ENCODE results near the gene PRDM11. TPM values are rescaled to one million over a fixed set of nuclear protein-coding genes. Genes with fewer than 3 reads are reported as not detected.

The PRDM11 gene
- total RNA-seq, 2 experiments from 2014 or later, result 2.5 to 3.4 TPM

GRCh38 chr11:45145379-45146071 lies 914 bp upstream of the PRDM11 start:
- DNase-seq (peak in 2 of 14 experiments; percentile 12 to 19), ATAC-seq (ENCODE audit: poor library complexity) (no peak)
- Histone ChIP-seq H3K27me3 (ENCODE audit: control insufficient read depth in 1 of 2, insufficient read depth in 2 of 2, low read length in 2 of 2) (peaks cover 0 to 10% of the 10 kb centered on the region in 2 experiments), H3K36me3 (ENCODE audit: insufficient read depth, low read length) (no peaks in the 10 kb centered on the region), H3K9me3 (ENCODE audit: control insufficient read depth in 1 of 2, insufficient read depth in 1 of 2, low read length in 2 of 2) (no peaks in the 10 kb centered on the region), H3K4me1 (ENCODE audit: insufficient read depth, low read length) (peaks cover 23% of the 10 kb centered on the region), H3K27ac (ENCODE audit: low read depth in 1 of 2, low read length in 2 of 2) (peak overlapping the region in 1 of 2 donors; percentile 91), H3K4me3 (ENCODE audit: low read length) (peak overlapping the region; percentile 72)
- Mint-ChIP-seq H3K36me3 (ENCODE audit: low read depth) (no peaks in the 10 kb centered on the region), H3K27ac (peak overlapping the region; percentile 82), H3K4me1 (ENCODE audit: low read depth) (peaks cover 35% of the 10 kb centered on the region), H3K9me3 (no peaks in the 10 kb centered on the region), H3K27me3 (peaks cover 30% of the 10 kb centered on the region), H3K4me3 (peak overlapping the region; percentile 93)
- CTCF ChIA-PET, result no interaction called here
- intact Hi-C loops (cut with DNase I, micrococcal nuclease), result loop anchor here in 1 of 2 experiments (2.0 to 10.0 kb wide), 5 partner anchors 209 to 1261 kb away; partner anchors contain the start of genes ALKBH3, CD82, EXT2 and PEX16
- TF ChIP-seq, protein P1, sequence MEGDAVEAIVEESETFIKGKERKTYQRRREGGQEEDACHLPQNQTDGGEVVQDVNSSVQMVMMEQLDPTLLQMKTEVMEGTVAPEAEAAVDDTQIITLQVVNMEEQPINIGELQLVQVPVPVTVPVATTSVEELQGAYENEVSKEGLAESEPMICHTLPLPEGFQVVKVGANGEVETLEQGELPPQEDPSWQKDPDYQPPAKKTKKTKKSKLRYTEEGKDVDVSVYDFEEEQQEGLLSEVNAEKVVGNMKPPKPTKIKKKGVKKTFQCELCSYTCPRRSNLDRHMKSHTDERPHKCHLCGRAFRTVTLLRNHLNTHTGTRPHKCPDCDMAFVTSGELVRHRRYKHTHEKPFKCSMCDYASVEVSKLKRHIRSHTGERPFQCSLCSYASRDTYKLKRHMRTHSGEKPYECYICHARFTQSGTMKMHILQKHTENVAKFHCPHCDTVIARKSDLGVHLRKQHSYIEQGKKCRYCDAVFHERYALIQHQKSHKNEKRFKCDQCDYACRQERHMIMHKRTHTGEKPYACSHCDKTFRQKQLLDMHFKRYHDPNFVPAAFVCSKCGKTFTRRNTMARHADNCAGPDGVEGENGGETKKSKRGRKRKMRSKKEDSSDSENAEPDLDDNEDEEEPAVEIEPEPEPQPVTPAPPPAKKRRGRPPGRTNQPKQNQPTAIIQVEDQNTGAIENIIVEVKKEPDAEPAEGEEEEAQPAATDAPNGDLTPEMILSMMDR (IDR thresholded peaks at IDR 0.05), result no peak
- POLR2A ChIA-PET, result no interaction called here

- POLR2A ChIA-PET, result interaction anchor here (0.9 to 1.8 kb wide), 2 partner anchors 32 to 67 kb away, joined by 3 to 6 read pairs; no protein-coding TSS in a partner anchor
- CTCF ChIA-PET, result interaction anchor here (0.5 to 0.9 kb wide), 2 partner anchors 31 to 37 kb away, joined by 3 read pairs; no protein-coding TSS in a partner anchor
- H3K4me1 Mint-ChIP-seq (ENCODE audit: low read depth), result peaks cover 39% of the 10 kb centered on the region
- DNase-seq (peak; percentile 82 to 96 (median 91)), ATAC-seq (ENCODE audit: poor library complexity) (peak; percentile 97)
- H3K4me3 Mint-ChIP-seq, result peak overlapping the region; percentile 96
- Histone ChIP-seq H3K4me1 (ENCODE audit: insufficient read depth, low read length) (peaks cover 23% of the 10 kb centered on the region), H3K9me3 (ENCODE audit: control insufficient read depth in 1 of 2, insufficient read depth in 1 of 2, low read length in 2 of 2) (no peaks in the 10 kb centered on the region), H3K4me3 (ENCODE audit: low read length) (peak overlapping the region; percentile 72), H3K27me3 (ENCODE audit: control insufficient read depth in 1 of 2, insufficient read depth in 2 of 2, low read length in 2 of 2) (peaks cover 0 to 10% of the 10 kb centered on the region in 2 experiments), H3K36me3 (ENCODE audit: insufficient read depth, low read length) (no peaks in the 10 kb centered on the region), H3K27ac (ENCODE audit: low read depth in 1 of 2, low read length in 2 of 2) (peak overlapping the region; percentile 37 to 49)
- H3K27ac Mint-ChIP-seq, result peak overlapping the region; percentile 70
- no peaks in the 10 kb centered on the region for H3K36me3 Mint-ChIP-seq (ENCODE audit: low read depth)
- no peaks in the 10 kb centered on the region for H3K9me3 Mint-ChIP-seq
- intact Hi-C loops (cut with DNase I, micrococcal nuclease), result loop anchor here in 1 of 2 experiments (2.0 to 10.0 kb wide), 5 partner anchors 208 to 1262 kb away; partner anchors contain the start of genes ALKBH3, CD82, EXT2 and PEX16
- H3K27me3 Mint-ChIP-seq, result peaks cover 24% of the 10 kb centered on the region
- TF ChIP-seq, protein P1 (IDR thresholded peaks at IDR 0.05), result no peak
These were observed 734 bp downstream of the PRDM11 start for GRCh38 chr11:45147017-45147728.

DNA sequence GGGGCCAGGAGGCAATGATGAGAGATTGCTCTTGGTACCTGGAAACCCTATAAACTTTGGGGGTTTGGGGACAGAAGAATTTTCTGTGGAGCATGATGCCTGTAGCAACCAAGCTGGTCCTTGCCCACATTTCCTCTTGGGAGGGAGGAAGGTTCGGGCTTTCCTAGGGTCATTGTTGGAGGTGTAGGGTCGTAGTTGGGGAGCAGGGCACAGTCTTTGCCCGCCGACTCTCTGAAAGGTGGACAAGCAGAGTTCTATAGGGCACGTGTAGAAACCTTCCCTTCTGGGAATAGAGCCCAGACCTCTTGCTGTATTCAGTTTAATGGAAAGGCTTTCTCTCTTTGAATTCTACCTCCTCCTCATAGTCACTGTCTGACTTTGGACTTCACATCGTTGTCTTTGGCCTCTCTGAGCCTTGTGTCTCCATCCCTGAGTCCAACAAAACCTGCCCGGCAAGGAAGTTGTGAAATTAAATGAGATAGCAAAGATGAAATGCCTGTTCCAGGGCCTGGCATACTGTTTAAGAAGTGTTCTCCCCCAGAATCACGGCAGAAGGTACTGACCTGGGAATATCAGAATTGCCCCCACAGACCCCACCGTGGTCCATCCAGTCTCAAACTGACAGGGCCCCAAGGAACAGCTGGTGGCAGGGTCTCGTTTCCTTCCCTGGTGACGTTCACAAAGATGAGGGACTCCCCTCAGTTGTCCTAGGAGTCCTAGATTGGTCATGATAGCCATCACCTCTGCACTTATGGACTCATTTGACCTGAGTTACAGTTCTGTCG lies 1.6 kb downstream of the PRDM11 start:
- Histone ChIP-seq H3K4me3 (ENCODE audit: low read length) (peak overlapping the region; percentile 72), H3K4me1 (ENCODE audit: insufficient read depth, low read length) (peaks cover 23% of the 10 kb centered on the region), H3K27me3 (ENCODE audit: control insufficient read depth in 1 of 2, insufficient read depth in 2 of 2, low read length in 2 of 2) (peaks cover 0 to 10% of the 10 kb centered on the region in 2 experiments), H3K27ac (ENCODE audit: low read depth in 1 of 2, low read length in 2 of 2) (no peak overlapping the region), H3K9me3 (ENCODE audit: control insufficient read depth in 1 of 2, insufficient read depth in 1 of 2, low read length in 2 of 2) (no peaks in the 10 kb centered on the region), H3K36me3 (ENCODE audit: insufficient read depth, low read length) (no peaks in the 10 kb centered on the region)
- peak overlapping the region; percentile 70 for H3K27ac Mint-ChIP-seq
- CTCF ChIA-PET, result no interaction called here
- no peaks in the 10 kb centered on the region for H3K9me3 Mint-ChIP-seq
- TF ChIP-seq, protein P1 (IDR thresholded peaks at IDR 0.05), result no peak
- intact Hi-C loops (cut with DNase I, micrococcal nuclease), result loop anchor here in 1 of 2 experiments (2.0 to 10.0 kb wide), 5 partner anchors 207 to 1263 kb away; partner anchors contain the start of genes ALKBH3, CD82, EXT2 and PEX16
- DNase-seq (no peak), ATAC-seq (ENCODE audit: poor library complexity) (no peak)
- peaks cover 20% of the 10 kb centered on the region for H3K27me3 Mint-ChIP-seq
- no peaks in the 10 kb centered on the region for H3K36me3 Mint-ChIP-seq (ENCODE audit: low read depth)
- peaks cover 44% of the 10 kb centered on the region for H3K4me1 Mint-ChIP-seq (ENCODE audit: low read depth)
- POLR2A ChIA-PET, result interaction anchor here (1.8 kb wide), 1 partner anchor 68 kb away, joined by 6 read pairs; no protein-coding TSS in a partner anchor
- H3K4me3 Mint-ChIP-seq, result peak overlapping the region; percentile 96
